ENCODE data around the gene EML6. TPM values are rescaled to one million over a fixed set of nuclear protein-coding genes. Genes with fewer than 3 reads are reported as not detected.

The EML6 gene
- total and polyA plus RNA-seq, 3 donors from 2014 or later, result 7.6 to 17.3 (median 12.1) TPM

- 86 to 88% methylated on average over 5 of the region's 5 CpGs for WGBS, 2 donors
- no peaks in the 10 kb centered on the region for H3K27me3 ChIP-seq
- intact Hi-C loops (cut with DNase I; ENCODE audit: low total_unique reads), result no loop called here
- no peaks in the 10 kb centered on the region for H3K36me3 ChIP-seq (ENCODE audit: low read depth, missing control alignments)
- H3K4me3 ChIP-seq, result no peak overlapping the region
- DNase-seq, result no peak
- no peaks in the 10 kb centered on the region for H3K9me3 ChIP-seq
- TF ChIP-seq POLR2A (IDR thresholded peaks at IDR 0.05) (no peak), CTCF (IDR thresholded peaks at IDR 0.05) (no peak)
- H3K27ac ChIP-seq, result no peak overlapping the region
- H3K4me1 ChIP-seq, result no peaks in the 10 kb centered on the region
Observed at GRCh38 chr2:54750040-54750439, 26.6 kb downstream of the EML6 start.

DNA sequence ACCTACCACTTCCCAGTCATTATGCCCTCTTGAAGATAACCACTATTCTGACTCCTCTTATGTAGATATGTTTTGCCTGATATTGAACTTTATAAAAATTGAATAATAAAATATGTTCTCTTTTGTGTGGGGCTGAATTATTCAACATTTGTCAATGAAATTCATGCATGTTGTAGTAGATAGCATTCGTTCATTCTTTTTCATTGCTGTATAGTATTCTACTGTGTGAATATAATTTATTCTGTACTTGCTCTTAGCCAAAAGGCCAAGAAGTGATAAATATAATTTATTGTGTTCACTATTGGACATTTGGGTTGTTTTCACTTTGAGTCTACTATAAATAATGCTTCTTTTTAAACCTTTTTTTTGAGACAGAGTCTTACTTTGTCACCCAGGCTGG lies 29.0 kb downstream of the EML6 start:
- H3K36me3 ChIP-seq (ENCODE audit: low read depth, missing control alignments), result no peaks in the 10 kb centered on the region
- H3K4me3 ChIP-seq, result no peak overlapping the region
- TF ChIP-seq CTCF (IDR thresholded peaks at IDR 0.05) (no peak), POLR2A (IDR thresholded peaks at IDR 0.05) (no peak)
- H3K4me1 ChIP-seq, result no peaks in the 10 kb centered on the region
- DNase-seq, result no peak
- H3K27ac ChIP-seq, result no peak overlapping the region
- H3K9me3 ChIP-seq, result no peaks in the 10 kb centered on the region
- 95 to 97% methylated on average over 1 of the region's 1 CpG for WGBS, 2 donors
- no peaks in the 10 kb centered on the region for H3K27me3 ChIP-seq
- intact Hi-C loops (cut with DNase I; ENCODE audit: low total_unique reads), result no loop called here

DNA sequence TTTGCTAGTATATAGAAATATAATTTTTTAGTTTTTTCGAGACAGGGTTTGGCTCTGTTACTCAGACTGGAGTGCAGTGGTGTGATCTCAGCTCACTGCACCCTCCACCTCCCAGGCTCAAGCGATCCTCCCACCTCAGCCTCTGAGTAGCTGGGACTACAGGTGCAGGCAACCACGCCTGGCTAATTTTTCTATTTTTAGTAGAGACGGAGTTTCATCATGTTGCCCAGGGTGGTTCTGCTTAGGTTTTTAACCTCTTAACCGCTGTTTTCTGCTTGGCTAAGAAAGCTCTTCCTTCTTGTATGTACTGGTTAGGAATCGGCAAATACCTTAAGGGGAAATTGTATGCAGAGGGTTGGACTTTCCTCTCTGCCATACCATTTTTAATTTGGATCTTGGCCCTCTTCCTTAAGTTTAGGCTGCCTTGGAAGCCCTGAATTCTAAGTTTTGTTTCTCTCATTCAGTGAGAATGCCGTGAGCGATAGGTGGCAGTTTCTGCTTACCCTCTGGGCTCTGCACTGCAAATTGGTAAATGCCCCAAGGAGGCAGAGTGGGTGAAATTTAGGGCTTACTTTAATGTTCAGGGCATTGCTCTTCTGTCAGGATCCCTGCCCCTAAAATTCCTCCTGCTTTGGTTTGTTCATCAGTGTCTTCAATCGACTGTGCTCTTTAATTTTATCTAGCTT lies 32.3 kb downstream of the EML6 start:
- Histone ChIP-seq H3K4me1 (no peaks in the 10 kb centered on the region), H3K9me3 (no peaks in the 10 kb centered on the region), H3K4me3 (no peak overlapping the region), H3K36me3 (ENCODE audit: low read depth, missing control alignments) (no peaks in the 10 kb centered on the region), H3K27ac (no peak overlapping the region), H3K27me3 (no peaks in the 10 kb centered on the region)
- 81% methylated on average over 9 of the region's 9 CpGs for WGBS, 2 donors
- TF ChIP-seq POLR2A (IDR thresholded peaks at IDR 0.05) (no peak), CTCF (IDR thresholded peaks at IDR 0.05) (no peak)
- intact Hi-C loops (cut with DNase I; ENCODE audit: low total_unique reads), result no loop called here
- no peak for DNase-seq

GRCh38 chr2:54757500-54757899 lies 34.0 kb downstream of the EML6 start:
- intact Hi-C loops (cut with DNase I; ENCODE audit: low total_unique reads), result no loop called here
- 79 to 91% methylated on average over 4 of the region's 4 CpGs for WGBS, 2 donors
- TF ChIP-seq POLR2A (IDR thresholded peaks at IDR 0.05) (no peak), CTCF (IDR thresholded peaks at IDR 0.05) (no peak)
- H3K4me3 ChIP-seq, result no peak overlapping the region
- no peak for DNase-seq
- H3K4me1 ChIP-seq, result no peaks in the 10 kb centered on the region
- no peaks in the 10 kb centered on the region for H3K9me3 ChIP-seq
- no peaks in the 10 kb centered on the region for H3K27me3 ChIP-seq
- H3K36me3 ChIP-seq (ENCODE audit: low read depth, missing control alignments), result no peaks in the 10 kb centered on the region
- no peak overlapping the region for H3K27ac ChIP-seq

- Histone ChIP-seq H3K4me3 (no peak overlapping the region), H3K27ac (no peak overlapping the region), H3K27me3 (no peaks in the 10 kb centered on the region), H3K4me1 (no peaks in the 10 kb centered on the region), H3K36me3 (ENCODE audit: low read depth, missing control alignments) (no peaks in the 10 kb centered on the region), H3K9me3 (no peaks in the 10 kb centered on the region)
- intact Hi-C loops (cut with DNase I; ENCODE audit: low total_unique reads), result no loop called here
- no peak for DNase-seq
- TF ChIP-seq POLR2A (IDR thresholded peaks at IDR 0.05), result no peak
- no peak for TF ChIP-seq CTCF (IDR thresholded peaks at IDR 0.05)
- WGBS, 2 donors, result 91 to 92% methylated on average over 1 of the region's 1 CpG
Observed at GRCh38 chr2:54758951-54759350, 35.5 kb downstream of the EML6 start.
